Activated CD4-positive, alpha-beta T cell treated with anti-CD3 and anti-CD28 coated beads for 24 hours (primary cell): ENCODE results near the gene MDP1.

ENCODE experiments used
- DNase-seq, 2 donors: peaks; one replicate each; pipeline ENCODE4 v3.0.0-alpha.2; 2020; ENCODE audit warnings: low read depth in 2 of 2

Gene MDP1

DNA sequence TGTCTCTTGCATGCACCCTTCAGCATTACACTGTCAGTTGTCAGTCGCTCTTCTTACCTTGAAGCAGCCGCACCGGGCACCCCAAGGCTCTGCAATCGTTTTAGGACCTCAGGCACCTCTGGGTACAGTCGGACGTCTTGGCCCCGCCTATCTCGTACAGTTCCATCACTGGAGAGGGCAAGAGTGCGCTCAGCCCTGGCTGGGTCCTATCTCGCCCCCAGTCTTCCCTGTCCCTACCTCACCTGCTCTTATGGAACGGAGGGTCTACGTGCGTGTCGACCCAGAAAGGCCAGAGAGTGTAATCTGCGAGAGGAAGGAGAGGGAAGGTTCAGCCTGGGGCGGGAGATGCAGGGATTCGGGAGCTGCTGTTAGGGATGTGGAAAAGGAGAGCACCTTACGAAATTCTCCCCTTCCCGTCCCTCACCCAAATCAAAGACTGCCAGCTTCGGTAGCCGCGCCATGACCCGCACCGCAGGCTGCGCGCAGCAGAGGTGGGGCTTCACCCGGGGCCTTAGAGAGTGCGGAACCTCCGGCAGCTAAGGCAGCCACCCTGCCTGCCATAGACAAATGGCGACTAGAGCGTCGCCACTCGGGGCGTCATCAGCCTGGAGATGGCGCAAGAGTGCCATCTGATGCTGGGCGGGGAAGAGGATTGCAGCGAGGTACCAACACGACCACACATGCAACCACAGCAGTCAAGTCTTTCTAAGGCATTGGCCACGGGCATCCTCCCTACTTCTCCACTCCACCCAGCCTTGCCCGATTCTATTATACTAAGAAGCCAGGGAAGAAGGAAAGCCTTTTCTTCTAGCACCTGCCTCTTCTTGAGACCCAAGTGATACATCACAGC, at the start of gene MDP1:
Gene MDP1 (minus strand): TSS at position 572 of the 850 bp plus-strand sequence. CDS start 111 bp downstream, at position 461.
- peak; percentile 69 to 74 for DNase-seq

DNA sequence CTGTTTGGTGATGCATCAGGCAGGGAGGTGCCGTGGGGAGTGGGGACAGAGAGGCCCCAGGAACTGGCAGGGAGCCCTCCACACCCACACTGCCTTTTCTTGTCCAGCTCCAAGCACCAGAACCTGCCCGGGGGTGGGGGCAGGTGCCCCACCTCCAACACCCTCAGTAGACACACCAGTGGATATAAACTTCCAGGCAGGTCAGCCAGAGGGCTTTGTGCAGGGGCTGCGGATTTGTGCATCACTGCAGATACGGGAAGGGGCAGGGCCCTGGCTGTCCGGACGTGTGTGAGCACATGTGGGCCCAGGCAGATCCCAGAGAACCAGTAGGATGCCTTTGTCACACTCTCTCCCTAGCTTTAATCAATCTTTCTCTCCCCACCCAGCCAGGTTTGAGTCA, 48.4 kb upstream of the MDP1 start:
- no peak for DNase-seq

DNA sequence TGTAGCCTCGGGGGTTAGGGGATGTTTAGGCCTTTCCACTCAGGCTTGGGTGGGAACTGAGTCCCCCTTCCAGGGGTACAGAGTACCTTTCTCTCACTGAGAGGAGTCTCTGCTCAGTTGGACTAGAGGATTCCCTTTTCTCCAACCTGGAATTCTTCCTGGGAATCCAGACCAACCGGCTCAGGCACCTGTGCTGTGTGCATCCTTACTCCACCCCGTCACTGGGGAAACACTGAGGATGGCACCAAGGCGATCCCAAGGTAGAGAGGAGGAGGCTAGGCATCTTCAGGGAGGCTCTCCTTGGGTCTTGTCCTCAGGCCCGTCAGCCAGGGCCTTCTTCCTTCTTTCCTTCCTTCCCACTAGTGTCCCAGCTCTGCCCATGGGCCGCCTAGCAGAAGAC, 48.0 kb upstream of the MDP1 start:
- no peak for DNase-seq

DNA sequence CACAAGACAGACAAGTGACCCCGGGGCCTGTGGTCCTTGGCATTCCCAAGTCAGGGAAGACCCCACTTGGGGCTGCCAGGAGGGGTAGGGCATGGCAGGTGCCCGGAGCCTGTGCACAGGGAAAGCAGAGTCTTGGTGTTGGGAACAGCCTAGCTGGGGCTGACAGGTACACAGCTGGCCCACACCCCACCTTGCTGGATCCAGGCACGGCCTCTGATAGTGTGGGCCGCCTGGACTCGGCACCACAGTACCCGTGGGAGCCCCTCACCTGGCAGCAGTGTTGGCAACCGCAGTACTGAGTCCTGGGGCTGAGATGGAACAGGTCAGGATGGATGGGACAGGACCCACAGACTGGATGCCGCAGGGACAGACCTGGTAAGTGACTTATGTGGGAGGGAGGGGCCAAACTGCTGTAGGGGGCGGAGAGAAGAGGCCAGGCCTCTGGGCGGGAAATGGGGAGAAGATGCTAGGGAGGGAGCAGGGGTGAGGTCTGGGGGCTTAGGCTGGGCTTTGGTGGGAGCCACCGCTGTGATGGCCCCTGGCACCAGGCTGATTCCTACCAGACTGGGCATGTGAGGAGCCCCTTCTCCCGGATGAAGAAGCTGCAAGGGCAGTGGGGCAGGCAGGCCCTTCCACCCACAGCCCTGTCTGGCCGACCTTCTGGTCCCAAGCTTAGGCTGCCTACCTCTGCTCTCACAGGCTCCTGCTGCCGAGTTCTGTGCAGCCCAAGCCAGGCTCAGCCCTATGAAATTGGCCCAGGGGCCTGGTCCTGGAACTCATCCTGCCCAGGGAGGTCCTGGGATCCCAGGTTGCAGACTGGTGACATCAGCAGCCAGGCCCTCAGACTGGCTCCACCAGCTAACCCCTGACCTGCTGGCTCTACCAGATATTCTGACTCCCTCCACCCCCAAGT, 47.2 kb upstream of the MDP1 start, which contains the start of gene TGM1:
Gene TGM1 (minus strand): TSS at position 357 of the 913 bp plus-strand sequence. CDS start 825 bp downstream, outside the sequence.
- DNase-seq: no peak

GRCh38 chr14:24261969-24262327, 46.1 kb upstream of the MDP1 start:
- no peak for DNase-seq

DNA sequence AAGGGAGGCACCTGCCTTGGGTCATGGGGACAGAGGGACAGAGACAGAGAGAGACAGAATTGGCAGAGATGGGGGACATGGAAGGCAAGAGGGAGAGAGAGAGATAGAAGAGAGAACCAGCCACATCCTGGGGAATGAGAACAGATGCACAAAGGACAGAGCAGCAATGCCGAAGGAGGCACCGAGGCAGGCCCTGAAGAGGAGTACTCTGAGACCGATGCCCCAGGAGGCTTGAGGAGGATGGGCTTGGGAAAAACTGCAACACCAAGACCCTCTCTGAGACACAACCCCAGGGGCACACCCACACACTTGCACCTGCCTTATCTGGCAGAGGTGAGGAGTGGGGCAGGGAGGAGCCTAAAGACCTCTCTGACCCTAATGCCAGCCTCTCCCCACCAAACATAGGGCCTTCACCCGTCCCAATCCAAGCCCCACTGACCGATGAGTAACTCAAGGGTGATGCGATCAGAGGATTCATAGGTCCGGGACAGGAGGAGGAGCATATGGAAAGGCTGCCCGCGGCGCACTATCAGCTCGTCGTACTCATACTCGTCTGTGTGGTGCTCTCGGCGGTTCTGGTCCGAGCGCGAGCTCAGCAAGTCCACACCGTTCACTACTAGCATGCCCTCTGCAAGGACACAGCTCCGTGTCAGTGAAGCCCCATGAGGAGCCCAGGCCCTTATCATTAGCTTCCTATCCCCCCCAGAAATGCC, 45.5 kb upstream of the MDP1 start:
- DNase-seq: no peak

DNA sequence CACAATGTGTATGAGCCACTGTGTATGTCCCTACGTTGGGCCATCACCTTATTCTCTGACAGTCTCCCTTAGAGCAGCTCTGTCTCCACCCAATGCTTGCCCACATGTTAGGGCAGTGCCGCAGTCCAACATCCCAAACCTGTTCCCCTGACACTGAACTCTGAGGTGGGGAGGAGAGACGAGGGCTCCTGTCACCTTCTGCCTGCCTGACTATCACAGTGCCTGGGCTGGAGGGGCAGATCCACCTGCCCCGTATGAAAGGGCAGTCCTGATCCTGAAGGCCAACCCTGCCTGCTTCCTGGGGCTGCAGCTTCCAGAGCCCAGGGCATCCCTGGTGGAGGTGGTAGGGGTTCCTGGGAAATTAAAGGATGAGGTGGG, 44.9 kb upstream of the MDP1 start:
- no peak for DNase-seq

- no peak for DNase-seq
These were observed 44.3 kb upstream of the MDP1 start for GRCh38 chr14:24260026-24260779.

- no peak for DNase-seq
These were observed 43.6 kb upstream of the MDP1 start for GRCh38 chr14:24259282-24260025.

DNA sequence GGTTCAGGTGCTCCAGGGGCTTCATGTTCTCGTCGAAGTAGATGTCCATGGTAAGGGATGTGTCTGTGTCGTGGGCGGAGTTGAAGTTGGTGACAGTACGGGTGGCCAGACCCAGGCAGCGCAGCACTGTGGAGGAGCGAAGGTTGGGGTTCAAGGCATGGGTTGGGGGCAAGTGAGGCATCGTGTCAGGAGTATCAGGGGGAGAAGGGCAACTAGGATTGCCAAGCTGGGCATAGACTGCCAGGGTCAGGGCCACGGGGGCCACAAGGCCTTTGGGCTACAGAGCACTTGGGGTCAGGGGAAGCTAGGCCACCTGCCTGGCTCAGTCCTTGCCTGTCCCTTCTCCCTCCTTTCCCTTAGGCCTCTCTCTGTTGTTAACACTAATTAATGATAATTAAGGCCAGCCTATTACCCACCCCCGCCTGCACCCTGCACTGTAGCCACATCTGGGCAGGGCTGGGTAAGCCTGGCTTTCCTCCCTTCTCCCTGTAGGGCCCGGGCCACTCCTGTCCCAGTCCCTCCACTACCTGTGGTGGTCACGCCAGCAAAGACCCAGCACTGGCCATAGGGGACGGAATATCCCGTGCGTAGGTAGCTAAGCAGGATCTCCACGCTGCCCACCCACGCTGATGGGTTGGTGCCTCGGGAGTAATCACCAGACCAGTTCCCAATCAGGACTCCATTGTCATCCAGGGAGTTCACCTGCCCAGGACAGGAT, 42.8 kb upstream of the MDP1 start:
- no peak for DNase-seq

GRCh38 chr14:24258119-24258518, 42.3 kb upstream of the MDP1 start:
- DNase-seq: no peak

GRCh38 chr14:24256960-24257359, 41.1 kb upstream of the MDP1 start:
- no peak for DNase-seq

DNA sequence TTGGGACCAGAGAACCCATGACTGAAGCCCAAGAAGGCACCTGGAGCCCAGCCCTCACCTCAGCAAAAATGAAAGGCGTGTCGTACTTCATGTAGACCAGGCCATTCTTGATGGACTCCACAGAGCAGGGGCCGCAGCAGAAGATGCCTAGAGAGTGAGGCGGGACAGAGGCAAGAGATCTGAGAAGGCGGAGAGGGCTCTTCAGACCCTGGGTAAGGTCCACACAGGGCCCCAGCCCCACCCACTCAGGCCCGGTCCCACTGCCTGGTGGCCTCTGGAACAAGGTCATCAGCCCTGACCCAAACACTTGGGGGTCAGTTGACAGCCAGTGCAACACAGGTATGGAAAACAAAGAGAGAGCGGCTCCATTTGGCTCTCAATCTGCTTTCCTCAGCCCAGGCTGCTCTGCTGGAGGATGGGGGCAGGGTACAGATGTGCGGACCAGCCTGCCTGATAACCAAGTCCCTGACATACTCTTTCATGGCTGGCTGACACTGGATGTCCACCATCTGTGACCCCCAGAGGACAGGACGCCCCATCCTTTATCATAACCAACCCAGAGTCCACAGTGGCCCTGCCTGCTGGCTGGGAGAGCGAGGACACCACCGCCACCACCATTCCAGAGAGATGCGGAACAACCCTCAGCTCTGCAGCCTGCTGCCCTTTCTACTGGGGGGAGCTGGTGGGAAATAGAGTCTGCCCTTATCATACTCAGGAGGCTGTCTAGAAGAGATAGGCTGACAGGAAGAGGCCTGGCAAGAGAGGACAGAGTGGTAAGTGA, 40.3 kb upstream of the MDP1 start:
- DNase-seq: no peak

- no peak for DNase-seq
These were observed 39.6 kb upstream of the MDP1 start for GRCh38 chr14:24255438-24255837.

- no peak for DNase-seq
These were observed 38.9 kb upstream of the MDP1 start for GRCh38 chr14:24254630-24255392.

DNA sequence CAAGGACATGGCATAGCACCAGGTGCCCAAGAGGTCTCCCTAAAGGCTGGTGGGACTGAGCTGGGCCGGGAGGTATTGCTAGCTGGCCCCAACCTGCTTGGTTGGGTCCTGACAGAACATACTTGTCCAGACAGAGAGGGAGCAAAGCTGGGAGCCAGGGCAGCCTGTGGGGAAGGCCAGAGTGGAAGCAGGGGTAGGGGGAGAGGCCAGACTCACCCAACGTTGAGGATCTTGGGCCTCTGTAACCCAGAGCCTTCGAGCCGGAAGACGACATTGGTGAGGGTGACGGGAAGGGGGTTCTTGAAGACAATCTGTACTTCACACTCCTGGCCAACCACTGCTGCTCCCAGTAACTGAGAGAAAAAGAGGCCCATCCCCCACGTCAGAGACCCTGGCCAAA, 38.1 kb upstream of the MDP1 start:
- no peak for DNase-seq

DNA sequence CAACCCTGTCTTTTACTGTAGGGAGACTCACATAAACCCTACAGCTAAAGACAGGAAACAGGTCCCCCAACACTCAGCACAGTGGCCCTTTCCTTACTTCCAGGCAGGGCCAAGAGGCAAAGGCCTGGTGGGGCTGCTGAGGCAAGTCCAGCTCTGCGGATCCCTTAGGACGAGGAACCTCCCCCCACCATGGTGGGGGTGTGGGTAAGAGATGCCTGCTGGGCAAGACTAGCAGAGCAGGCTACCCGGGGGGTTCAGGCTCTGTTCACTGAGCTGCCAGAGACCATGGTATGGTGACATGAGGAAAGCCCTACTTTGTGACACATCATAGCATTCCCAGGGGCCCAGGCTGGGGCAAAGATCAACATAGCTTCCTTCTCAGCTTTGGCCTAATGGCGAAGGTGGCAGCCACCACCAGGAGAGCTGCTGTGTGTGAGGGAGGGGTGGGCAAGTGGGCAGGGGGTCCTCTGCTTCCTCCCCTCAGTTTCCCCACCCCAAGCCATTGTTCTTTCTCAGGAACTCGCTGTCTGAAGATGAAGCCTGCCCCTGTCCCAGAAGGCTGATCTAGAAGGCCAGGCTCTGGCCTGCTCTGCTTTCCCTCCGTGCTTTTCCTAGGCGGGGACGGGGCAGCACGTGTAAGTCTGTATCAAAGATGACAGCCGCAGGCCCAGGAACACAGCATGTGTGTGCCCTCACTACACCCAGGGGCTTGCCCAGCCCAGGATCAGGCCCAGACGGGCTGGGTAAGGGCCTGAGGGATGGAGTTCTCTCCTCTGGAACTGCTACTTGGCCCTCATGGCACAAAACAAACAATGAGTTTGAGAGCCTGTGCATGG, 36.6 kb upstream of the MDP1 start:
- DNase-seq: no peak
